Breast epithelium (tissue), 4 donors: ENCODE results near the gene FCGR2B. TPM values are rescaled to one million over a fixed set of nuclear protein-coding genes. Genes with fewer than 3 reads are reported as not detected.
"Not testable (repeated sequence)": the region's sequence is repeated elsewhere in the genome, so short reads cannot be mapped to it uniquely, and the experiment has no call there.

Source experiments
- DNase-seq, 2 donors: peaks; one replicate each; pipeline ENCODE4 v3.0.0-alpha.2; 2019; ENCODE audit warnings: low spot score in 2 of 2
- H3K27ac ChIP-seq, 2 donors: fragments of 200-600 bp; sonication (generic) in 1 of 2; one replicate each; pipeline ENCODE4 v1.5.1; 2016 to 2019; ENCODE audit warnings: mild to moderate bottlenecking in 1 of 2
- H3K27me3 ChIP-seq, 2 donors: fragments of 200-600 bp; sonication (generic) in 1 of 2; one replicate each; pipeline versions ENCODE4 v1.5.1 to v1.6.0; 2017 to 2019; ENCODE audit warnings: control low read depth in 1 of 2, mild to moderate bottlenecking in 1 of 2
- H3K36me3 ChIP-seq: fragments of 200-600 bp; one replicate; pipeline ENCODE4 v1.5.1; 2019
- H3K4me1 ChIP-seq, 2 donors: fragments of 200-600 bp; sonication (generic); one replicate each; pipeline ENCODE4 v1.5.1; 2016 to 2019; ENCODE audit warnings: control low read depth in 1 of 2
- H3K4me3 ChIP-seq, 3 donors: fragments of 200-600 bp; sonication (generic); 1 replicate in 2 of 3; 2 replicates in 1 of 3; pipeline ENCODE4 v1.5.1; 2016 to 2019; ENCODE audit warnings: mild to moderate bottlenecking in 3 of 3, moderate library complexity in 2 of 3
- H3K9me3 ChIP-seq, 2 donors: fragments of 200-600 bp; sonication (generic) in 1 of 2; one replicate each; pipeline ENCODE4 v1.5.1; 2016 to 2019; ENCODE audit warnings: control low read depth in 1 of 2
- POLR2A ChIP-seq: fragments of 450-650 bp; IDR thresholded peaks from one replicate; pipeline ENCODE4 v1.6.1; 2016; ENCODE audit warnings: antibody characterized with exemption, mild to moderate bottlenecking, moderate library complexity
- POLR2AphosphoS5 ChIP-seq, 3 donors: sonication (generic); formaldehyde crosslinking; IDR thresholded peaks; one replicate each; pipeline ENCODE4 v1.6.1; 2017; ENCODE audit warnings: antibody characterized with exemption in 3 of 3
- intact Hi-C: fragments of 100-400 bp; cut with DNase I; formaldehyde crosslinking; loops from one replicate; pipeline ENCODE4 v1.15.1; 2023; ENCODE audit warnings: low total_unique reads
- total RNA-seq, 3 donors: library from RNA; depleted of rRNA; stranded (reverse); fragments of >200 nt; gene quantifications; one replicate each; pipeline ENCODE4 v1.1.0, GENCODE V29; 2016
- TF ChIP-seq, protein P1 (sequence below), 3 donors: fragments of 450-650 bp; IDR thresholded peaks; one replicate each; pipeline ENCODE4 v1.5.1; 2016 to 2017; ENCODE audit warnings: antibody characterized with exemption in 3 of 3, mild to moderate bottlenecking in 3 of 3, moderate library complexity in 3 of 3

The FCGR2B gene
- total RNA-seq, 3 donors from 2014 or later, result 5.6 to 124 (median 40.0) TPM

DNA sequence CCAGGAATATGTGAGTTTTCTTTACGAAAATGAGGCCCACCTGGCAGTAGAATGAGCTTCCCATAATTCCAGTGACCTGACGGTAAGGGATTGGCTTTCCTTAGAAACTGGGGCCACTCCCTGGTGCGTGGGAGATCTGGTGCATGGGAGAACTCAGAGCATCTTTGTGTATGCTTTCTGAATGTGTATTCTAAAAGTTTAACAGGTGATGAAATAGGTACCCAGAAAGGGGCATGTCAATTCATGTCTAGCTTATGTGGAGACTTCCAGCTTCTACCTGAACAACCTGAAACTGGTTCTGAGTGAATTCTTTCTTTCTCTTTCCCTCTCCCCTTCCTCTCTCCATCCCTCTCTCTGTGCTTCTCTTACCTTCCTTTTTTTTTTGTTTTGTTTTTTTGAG is 28.9 kb downstream of the FCGR2B start:
- H3K36me3 ChIP-seq, result no peaks in the 10 kb centered on the region
- peaks cover 0 to 3% of the 10 kb centered on the region in 2 donors for H3K27me3 ChIP-seq
- intact Hi-C loops, result no loop called here
- no peak for TF ChIP-seq POLR2AphosphoS5 (IDR thresholded peaks at IDR 0.05)
- TF ChIP-seq POLR2A, result no peak
- TF ChIP-seq, protein P1, sequence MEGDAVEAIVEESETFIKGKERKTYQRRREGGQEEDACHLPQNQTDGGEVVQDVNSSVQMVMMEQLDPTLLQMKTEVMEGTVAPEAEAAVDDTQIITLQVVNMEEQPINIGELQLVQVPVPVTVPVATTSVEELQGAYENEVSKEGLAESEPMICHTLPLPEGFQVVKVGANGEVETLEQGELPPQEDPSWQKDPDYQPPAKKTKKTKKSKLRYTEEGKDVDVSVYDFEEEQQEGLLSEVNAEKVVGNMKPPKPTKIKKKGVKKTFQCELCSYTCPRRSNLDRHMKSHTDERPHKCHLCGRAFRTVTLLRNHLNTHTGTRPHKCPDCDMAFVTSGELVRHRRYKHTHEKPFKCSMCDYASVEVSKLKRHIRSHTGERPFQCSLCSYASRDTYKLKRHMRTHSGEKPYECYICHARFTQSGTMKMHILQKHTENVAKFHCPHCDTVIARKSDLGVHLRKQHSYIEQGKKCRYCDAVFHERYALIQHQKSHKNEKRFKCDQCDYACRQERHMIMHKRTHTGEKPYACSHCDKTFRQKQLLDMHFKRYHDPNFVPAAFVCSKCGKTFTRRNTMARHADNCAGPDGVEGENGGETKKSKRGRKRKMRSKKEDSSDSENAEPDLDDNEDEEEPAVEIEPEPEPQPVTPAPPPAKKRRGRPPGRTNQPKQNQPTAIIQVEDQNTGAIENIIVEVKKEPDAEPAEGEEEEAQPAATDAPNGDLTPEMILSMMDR (IDR thresholded peaks at IDR 0.05), result no peak
- no peak overlapping the region for H3K27ac ChIP-seq
- H3K4me1 ChIP-seq, result no peaks in the 10 kb centered on the region
- no peak overlapping the region for H3K4me3 ChIP-seq
- no peak for DNase-seq
- no peaks in the 10 kb centered on the region for H3K9me3 ChIP-seq

DNA sequence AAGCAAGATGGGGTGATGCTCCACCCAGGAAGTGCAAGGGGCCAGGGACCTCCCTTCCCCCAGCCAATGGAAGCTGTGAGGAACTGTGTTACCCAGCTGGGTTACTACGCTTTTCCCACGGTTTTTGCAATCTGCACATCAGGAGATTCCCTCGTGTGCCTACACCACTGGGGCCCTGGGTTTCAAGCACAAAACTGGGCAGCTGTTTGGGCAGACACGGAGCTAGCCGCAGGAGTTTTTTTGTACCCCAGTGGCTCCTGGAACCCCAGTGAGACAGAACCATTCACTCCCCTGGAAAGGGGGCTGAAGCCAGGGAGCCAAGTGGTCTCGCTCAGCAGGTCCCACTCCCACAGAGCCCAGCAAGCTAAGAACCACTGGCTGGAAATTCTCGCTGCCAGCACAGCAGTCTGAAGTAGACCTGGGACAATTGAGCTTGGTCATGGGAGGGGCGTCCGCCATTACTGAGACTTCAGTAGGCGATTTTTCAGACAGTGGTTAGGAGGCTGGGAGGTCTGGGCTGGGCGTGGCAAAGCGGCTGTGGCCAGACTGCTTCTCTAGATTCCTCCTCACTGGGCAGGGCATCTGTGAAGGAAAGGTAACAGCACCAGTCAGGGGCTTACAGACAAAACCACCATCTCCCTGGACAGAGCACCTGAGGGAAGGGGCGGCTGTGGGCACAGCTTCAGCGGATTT is 30.2 kb downstream of the FCGR2B start:
- H3K9me3 ChIP-seq, DNase-seq, H3K4me3 ChIP-seq, H3K36me3 ChIP-seq, intact Hi-C loops, H3K27me3 ChIP-seq, H3K27ac ChIP-seq, H3K4me1 ChIP-seq: not testable (repeated sequence)

DNA sequence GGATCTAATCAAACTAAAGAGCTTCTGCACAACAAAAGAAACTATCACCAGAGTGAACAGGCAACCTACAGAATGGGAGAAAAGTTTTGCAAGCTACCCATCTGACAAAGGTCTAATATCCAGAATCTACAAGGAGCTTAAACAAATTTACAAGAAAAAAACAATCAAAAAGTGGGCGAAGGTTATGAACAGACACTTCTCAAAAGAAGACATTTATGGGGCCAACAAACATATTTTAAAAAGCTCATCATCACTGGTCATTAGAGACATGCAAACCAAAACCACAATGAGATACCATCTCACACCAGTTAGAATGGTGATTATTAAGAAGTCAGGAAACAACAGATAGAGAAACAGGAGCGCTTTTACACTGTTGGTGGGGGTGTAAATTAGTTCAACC is 35.4 kb downstream of the FCGR2B start:
- H3K4me3 ChIP-seq, H3K4me1 ChIP-seq, DNase-seq, H3K27me3 ChIP-seq, H3K9me3 ChIP-seq, H3K36me3 ChIP-seq, intact Hi-C loops, H3K27ac ChIP-seq: not testable (repeated sequence)

DNA sequence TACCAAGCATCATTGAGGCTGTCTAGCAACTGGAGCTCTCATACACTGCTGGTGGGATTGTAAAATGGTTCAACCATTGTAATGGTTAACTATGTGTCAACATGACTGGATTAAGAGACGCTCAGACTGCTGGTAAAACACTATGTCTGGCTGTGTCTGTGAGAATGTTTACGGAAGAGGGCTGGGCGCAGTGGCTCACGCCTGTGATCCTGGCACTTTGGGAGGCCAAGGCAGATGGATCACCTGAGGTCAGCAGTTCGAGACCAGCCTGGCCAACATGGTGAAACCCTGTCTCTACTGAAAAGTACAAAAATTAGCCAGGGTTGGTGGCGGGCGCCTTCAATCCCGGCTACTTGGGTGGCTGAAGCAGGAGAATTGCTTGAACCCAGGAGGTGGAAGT is 39.3 kb downstream of the FCGR2B start:
- no peaks in the 10 kb centered on the region for H3K9me3 ChIP-seq
- no peak overlapping the region for H3K4me3 ChIP-seq
- H3K4me1 ChIP-seq, result no peaks in the 10 kb centered on the region
- H3K27me3 ChIP-seq, result no peaks in the 10 kb centered on the region
- intact Hi-C loops, result no loop called here
- no peak overlapping the region for H3K27ac ChIP-seq
- H3K36me3 ChIP-seq, result no peaks in the 10 kb centered on the region
- TF ChIP-seq, protein P1 (IDR thresholded peaks at IDR 0.05), result no peak
- TF ChIP-seq POLR2AphosphoS5 (IDR thresholded peaks at IDR 0.05) (no peak), POLR2A (no peak)
- DNase-seq, result no peak

DNA sequence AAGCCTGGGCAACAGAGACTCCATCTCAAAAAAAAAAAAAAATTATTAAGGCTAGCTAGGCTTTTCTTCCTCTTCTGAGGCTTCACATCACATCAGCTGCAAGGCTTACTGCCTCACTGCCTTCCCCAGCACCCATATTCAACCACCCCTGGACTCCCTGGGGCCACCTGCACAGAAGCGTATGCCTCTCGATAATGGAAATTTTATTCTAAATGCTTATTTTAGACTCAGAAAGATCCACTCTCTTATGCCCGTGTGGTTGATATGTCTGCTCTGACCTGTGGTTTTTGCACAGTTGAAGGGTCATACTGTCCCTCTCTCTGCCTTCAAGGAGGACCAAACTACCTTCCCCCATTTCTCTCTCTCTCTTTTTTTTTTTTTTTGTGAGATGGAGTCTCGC is 42.6 kb downstream of the FCGR2B start:
- DNase-seq, result no peak
- Histone ChIP-seq H3K36me3 (no peaks in the 10 kb centered on the region), H3K4me3 (no peak overlapping the region), H3K9me3 (no peaks in the 10 kb centered on the region), H3K27ac (no peak overlapping the region), H3K4me1 (no peaks in the 10 kb centered on the region), H3K27me3 (no peaks in the 10 kb centered on the region)
- no peak for TF ChIP-seq POLR2AphosphoS5 (IDR thresholded peaks at IDR 0.05)
- TF ChIP-seq, protein P1 (IDR thresholded peaks at IDR 0.05), result no peak
- no peak for TF ChIP-seq POLR2A
- intact Hi-C loops, result no loop called here

DNA sequence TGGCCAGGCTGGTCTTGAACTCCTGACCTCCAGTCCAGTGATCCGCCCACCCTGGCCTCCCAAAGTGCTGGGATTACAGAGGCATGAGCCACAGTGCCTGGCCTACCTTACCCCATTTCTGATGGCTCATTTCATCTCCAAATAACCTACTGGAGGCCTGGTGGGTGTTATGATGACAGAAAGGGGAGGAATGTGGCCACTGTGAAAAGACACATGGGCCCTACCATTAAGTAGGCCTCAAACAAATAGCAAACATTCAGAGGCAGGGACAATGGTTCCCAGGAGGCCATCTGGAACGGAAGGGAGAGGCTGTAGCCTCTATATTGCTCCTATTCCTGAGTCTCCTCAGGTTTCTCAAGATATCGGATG is 43.2 kb downstream of the FCGR2B start:
- TF ChIP-seq, protein P1 (IDR thresholded peaks at IDR 0.05), result no peak
- no peak for TF ChIP-seq POLR2AphosphoS5 (IDR thresholded peaks at IDR 0.05)
- TF ChIP-seq POLR2A, result no peak
- no peak for DNase-seq
- no peaks in the 10 kb centered on the region for H3K9me3 ChIP-seq
- no peak overlapping the region for H3K27ac ChIP-seq
- H3K27me3 ChIP-seq, result no peaks in the 10 kb centered on the region
- intact Hi-C loops, result no loop called here
- H3K36me3 ChIP-seq, result no peaks in the 10 kb centered on the region
- no peak overlapping the region for H3K4me3 ChIP-seq
- no peaks in the 10 kb centered on the region for H3K4me1 ChIP-seq
